ENCODE data around the gene MYO16.

MYO16 gene

DNA sequence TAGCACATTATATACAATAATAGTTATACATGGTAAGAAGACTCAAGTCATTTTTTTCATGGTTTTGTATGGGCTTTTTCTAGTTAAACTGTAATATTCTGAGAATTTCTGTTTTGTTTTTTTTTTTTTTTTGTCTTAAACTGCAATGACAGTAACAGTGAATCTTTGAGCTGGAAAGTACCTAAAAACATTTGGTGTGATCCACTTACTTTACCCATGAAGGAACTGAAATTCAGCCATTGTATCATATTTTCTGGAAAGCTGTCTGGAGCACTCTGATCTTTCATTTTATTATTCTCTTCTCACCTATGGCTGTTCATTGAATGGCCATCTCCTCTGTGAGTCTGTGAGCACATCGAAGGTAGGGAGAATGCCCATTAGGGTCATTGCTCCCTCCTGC, 37.8 kb downstream of the MYO16 start:
- no peak for DNase-seq

DNA sequence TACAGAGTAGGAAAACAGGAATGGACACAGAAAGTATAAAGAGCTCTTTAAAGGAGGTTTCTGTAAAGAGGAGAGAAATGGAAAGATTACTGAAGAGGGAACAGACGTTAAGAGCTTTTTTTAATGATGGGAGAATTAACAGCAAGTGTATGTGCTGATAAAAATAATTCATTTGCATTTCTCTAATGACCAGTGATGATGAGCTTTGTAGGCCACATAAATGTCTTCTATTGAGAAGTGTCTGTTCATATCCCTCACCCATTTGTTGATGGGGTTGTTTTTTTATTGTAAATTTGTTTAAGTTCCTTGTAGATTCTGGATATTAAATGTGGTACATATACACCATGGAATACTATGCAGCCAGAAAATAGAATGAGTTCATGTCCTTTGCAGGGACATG, 40.0 kb downstream of the MYO16 start:
- DNase-seq, result no peak

DNA sequence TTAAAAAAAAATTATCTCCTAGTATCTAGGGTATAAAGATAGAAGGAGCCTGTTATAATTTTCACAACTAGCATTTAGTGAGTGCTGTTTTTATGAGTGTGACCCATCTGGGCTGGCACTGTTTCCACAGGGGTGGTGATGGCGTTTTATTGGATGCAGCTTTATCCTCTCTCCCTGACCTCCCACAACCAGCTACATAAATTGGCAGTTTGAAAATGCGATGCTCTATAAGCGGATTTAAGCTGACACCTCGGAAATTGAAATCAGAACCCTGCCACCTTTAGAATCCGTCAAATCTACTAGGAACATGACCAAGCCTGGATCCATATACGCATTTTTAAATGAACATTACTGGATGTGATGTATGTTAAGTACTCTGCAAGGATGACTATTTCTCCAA, 44.9 kb downstream of the MYO16 start:
- DNase-seq, result no peak

DNA sequence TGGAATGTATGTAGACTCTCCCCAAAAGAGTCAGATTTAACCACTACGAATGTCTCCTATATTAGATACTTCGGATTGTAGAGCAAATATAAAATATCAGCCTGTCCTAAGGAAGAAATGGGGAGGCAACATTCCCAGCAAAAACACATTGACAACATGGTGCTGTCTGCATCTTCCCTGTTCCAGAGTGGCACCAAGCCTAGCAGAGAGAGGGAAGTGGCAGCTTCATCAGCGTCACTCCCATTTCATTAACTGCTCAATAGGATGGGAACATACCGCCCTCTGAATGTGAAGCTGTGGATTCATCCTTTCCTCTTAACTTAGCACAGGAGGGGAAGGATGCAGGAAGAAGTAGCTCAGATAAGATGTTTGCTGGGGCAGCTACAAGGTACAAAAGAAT, 45.4 kb downstream of the MYO16 start:
- DNase-seq, result no peak

DNA sequence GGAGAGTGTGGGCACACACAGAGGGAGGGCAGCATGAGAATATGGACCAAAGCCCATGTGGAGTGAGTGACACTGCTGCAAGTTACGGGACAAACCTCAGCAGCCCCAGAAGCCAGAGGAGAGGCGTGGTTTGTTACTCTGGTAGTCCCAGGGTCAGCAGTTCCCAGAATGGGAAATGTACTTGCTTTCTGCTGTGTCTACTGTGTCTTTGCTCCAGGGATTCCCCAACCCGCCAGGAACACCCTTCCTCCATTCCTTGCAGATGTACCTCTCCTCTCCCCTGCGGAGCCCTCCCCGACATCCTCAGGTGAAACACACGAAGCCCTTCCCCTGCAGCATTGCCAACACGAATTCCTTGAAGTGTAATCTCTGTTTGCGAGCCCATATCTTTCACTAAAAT, 47.2 kb downstream of the MYO16 start:
- no peak for DNase-seq

DNA sequence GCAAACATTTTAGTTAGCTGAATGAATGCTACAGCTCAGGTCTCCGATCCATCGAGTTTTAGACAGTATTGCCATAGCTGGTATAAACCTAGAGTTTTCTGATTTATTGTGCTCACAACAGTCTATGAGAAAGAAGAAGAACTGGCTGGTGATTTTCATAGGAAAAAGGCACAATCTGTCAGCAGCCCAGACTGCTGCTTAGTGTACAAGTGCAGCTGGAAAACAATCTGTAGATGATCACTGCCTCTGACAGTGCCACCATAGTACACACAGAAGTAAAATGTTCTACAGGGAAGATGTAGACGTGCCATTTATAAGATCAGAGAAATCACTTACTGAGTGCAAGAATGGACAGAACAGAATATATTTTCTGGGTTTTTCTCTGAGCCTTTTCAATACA, 48.4 kb downstream of the MYO16 start:
- DNase-seq, result no peak

DNA sequence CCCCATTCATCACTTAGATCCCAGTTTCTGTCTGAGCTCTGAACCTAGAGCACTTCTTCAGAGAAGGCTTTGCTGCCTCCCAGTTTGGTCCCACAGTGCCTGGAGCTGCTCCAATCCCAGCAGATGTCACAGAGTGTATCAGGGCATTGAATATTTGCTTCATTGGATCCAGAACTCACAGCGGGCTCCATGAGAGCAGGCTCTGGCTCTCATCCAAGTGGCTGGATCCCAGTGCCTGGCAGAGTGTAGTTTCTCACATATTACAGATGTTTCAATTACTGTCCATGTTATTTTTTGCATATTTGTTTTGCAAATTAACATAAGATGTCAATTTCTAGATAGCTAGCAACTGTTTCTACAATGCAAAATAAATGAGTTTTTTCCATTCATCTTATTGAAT, 50.6 kb downstream of the MYO16 start:
- DNase-seq, result no peak

DNA sequence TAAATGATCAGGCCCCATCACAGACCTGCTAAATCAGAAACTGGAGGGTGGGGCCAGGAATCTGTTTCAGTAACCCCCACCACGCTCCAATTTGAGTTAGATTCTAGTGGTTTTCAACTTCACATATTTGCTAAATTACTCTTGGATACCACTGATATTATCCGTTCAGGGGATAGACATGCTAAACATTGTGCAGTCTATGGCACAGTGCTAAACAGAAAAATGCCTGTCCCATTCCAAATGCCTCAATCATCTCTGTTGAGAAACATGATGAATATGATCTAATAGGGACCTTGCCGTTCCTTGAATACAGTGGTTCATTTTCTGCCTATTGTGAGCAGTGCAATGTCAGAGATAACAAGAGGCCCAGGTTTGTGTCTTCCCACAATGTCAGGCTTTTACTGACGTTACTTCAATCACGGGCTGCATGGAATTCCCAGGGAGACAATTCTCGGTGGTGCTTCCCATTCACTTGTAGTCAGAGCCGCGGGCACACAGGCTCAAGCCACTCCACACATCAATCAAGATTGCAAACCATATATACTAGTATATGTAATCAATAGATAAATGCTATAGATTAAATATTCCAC, 52.7 kb downstream of the MYO16 start:
- DNase-seq, result no peak

DNA sequence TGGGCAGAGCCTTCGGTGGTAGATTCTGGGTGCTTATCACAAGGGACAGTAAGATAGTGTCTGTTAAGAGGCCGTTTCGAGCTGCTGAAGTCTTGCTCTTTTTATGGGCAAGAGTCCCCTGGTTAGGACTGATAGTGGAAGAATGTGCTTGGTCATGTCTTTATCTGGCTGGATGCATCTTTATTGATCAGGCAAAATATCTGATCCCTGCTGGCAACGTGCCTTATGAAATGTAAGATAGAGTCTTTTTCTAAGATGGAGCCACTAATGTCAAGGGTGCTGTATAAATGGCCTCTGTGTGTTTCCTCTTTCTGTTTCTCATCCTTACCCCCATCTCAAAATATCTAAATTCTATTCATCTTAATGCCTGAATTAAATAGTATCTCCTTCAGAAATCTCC, 53.3 kb downstream of the MYO16 start:
- no peak for DNase-seq

DNA sequence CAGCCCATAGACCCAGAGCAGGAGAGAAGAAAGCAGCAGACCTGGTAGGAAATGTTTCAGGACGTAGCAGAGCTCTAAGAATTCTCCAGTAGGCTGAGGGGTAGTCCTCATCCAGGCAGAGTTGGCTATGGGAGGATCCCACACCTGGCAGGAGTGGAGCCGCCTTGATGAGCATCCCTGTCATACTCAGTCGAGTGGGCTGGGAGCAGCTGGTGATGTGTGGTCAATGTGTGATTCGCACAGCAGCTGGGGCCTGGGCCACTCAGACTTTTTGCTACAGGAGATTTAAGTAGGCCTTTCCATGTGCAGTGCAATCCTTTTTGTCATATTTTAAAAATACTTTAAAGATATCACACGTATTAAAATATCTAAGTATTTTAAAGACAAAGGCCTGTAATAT, 56.6 kb downstream of the MYO16 start:
- no peak for DNase-seq

DNA sequence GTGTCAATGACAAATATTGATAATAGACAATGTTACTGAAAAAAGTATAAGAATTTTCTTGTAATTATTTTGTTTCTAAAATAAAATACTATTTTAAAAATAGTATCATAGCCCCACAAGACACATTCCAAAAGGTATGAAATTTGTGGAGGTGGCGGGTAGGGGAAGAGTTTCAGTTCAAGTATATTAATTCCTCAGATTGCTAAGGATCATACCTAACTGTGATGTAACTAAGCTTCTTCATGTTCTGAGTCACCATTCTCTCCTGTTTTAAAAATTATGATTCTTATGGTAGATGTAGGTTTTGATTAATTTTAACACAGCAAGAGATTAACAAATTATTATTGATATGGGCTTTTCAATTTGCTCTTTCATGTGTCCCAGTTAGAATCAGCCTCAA, 61.3 kb downstream of the MYO16 start:
- DNase-seq, result no peak

DNA sequence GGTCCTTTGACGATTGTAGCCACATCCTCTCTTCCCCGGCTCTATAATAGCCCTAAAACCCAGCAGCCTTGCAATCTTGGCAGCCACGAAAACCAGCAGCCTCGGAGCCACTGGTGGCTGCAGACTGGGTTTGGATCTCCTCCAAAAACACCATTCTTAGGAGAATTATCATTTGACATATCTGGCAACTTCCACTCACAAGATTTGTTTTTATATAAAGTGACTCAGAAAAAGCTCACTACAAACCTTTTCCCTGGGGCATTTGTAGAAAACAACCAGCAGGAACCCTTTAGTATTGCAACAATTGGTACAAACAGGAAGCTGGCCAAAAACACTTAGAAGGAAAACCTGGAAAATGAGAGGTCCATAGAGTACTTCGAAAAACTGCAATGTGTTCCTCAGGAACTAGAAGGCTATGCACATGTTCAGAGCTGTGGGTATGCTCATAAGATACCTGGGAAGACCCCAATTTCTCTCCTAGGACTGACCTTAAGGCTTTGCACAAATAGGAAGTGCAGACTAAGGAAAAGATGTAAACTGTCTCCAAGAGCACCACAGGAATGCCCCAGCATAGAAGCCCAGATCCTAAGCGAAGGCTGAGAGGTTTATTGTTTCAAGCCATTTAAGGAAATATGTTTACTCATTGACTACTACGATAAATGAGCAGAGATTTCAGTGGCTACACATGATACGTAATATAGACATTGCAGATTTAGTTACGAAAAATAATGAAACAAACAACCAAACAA, 71.2 kb downstream of the MYO16 start:
- no peak for DNase-seq

DNA sequence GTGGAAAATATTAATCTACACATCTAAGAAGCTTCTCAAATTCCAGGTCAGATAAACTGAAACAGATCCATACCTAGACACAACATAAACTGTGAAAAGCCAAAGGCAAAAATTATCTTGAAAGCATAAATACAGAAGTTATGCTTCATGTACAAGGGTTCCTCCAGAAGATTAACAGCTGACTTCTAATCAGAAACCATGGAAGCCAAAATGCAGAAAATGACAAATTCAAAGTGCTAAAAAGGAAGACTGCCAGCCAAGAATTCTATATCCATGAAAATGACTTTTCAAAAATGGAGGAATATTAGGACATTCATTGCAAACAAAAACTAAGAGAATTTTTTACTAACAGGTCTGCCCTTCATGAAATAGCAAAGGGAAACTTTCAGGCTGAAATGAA, 72.8 kb downstream of the MYO16 start:
- no peak for DNase-seq

DNA sequence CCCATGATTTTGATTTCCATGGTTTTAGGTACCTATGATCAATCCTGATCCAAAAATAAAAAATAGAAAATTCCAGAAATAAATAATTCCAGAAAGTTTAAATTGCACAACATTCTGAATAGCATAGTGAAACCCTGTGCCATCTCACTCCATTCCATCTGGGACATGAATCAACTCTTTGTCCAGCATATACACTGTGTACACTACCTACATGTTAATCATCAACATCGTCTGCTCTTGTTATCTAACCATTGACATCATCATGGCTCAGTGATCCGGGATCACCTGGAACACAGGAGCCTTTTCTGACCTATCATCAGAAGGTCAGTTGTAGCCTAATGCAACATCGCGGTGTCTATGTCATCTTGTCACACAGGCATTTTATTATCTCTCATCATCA, 75.6 kb downstream of the MYO16 start:
- DNase-seq, result no peak

DNA sequence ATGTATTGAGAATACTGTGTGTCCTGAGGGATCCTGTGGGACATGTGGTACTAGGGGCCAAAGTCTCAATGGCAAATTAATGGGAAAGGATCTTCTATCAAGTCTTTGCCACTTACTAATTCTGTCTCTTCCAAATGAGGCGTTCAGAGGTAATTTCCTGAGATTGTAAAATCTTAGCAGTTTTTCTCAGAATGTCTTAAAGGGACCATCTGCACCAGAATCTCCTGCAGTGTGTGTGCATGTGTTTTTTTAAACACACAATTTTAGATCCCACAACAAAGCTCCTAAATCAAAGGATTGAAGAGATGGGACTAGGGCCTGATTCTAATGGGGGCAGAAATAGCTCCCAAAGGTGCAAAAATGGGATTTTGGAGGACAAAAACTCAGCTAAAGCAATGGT, 78.2 kb downstream of the MYO16 start:
- DNase-seq, result no peak

DNA sequence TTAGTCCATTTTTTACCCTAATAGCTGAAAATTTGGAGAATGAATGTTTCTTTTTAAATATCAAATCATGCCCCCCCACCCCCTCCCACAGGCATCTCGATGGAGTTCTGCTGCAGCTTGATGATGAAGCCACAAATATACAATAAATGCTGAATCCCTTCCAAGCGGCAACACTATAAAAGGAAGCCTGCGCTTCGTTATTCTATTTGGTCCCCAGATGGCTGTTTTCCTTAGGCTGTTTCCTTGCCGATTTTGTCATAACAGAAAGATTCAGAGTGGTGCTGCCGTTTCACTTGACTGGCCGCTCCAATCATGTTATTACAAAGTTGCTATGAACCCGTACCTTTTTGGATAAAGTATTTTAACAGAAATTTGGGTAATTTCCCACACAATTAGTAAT, 79.5 kb downstream of the MYO16 start:
- no peak for DNase-seq

DNA sequence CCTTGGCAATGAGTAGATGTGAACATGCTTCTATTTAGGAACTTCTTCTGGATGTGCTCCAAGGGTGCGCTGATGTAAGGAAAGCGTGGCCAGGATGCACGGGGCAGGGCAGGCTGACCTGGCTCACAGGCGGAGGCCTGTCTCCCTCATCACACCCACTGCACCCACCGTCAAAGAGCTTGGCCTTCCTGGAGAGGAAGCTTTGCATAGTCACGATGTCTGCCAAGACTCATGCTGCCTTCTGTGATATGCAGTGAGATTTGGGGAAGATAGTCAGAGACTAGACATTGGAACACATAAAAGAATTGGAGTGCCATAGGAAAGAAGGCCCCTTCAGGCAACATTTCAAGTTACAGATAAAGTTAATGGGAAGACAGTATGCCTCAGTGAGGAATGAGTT, 82.0 kb downstream of the MYO16 start:
- DNase-seq, result no peak

DNA sequence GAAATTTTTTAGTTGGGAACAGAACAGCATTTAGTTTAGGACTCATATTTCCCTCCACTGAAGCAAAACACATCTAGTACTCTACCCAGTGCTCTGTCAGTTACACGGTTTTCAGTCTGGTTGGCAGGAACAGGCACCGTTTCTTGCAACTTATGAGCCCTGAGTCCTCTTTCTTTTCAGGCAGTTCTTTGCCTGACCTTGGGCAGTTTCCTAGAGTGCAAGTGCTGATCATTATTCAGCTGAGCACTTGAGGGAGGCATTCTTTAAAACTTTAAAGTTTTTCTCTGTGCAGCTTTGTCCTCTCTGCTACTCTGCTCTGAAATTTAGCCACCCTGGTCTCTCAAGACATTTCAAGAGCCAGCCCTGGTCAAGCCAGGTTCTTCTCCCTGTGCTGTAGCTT, 96.1 kb downstream of the MYO16 start:
- no peak for DNase-seq

DNA sequence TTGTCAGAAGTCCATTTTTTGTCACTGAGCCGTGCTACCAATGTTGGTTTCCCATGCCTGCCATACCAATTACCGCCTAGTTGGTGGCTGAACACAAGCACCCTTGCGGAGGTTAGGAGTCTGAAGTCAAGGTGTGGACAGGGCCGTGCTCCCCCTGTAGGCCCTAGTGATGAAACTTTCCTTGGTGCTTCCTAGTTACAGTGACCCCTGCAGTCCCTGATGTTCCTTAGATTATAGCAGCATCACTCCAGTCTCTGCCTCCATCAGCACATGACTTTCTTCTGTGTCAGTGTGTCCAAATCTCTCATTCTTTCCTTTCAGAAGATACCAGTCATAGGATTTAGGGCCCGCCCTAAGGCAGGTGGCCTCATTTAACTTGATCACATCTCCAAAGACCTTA, 99.0 kb downstream of the MYO16 start:
- DNase-seq, result no peak

DNA sequence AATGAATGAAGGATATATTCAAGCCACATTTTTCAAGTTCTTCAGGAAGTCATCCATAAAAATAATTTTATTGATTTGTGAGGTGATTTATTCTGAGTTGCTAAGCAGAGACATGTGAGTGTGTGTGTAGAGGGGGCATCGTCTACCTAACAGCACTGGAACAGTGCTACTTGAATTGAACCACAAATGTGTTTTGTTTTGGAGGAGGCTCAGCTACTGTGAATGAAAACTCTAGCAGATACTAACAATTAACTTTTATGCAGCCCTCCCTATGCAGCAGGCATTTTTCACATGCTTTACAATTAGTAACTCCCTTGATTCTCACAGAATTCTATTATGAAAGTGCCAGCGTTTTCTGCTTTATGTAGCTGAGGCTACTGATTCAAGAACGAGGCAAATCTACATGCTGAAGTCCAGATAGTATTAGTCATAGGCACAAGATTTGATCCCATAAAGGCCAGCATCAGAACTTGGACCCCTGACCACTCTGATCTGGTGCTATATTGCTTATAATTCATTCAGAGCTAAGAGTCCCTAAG, 103.7 kb downstream of the MYO16 start:
- DNase-seq, result no peak

DNA sequence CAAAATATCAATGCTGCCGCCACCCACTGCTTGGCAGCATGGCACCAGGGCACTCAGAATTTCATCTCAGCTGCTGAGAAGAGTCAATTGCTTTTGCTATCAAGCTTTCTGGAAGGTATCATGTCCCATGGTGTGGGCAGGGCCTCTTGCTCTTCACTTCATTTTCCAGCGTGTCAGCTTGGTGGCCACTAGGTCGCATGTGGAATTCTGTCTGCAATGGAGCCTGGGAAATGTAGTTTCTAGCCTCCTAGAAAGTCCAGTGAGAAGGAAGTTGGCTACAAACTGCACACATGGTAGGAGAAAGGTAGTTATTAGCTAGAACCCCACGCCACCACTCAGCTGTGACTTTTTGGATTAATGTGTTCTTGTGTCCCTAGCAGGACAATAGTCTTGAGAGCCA, 105.3 kb downstream of the MYO16 start:
- DNase-seq, result no peak

DNA sequence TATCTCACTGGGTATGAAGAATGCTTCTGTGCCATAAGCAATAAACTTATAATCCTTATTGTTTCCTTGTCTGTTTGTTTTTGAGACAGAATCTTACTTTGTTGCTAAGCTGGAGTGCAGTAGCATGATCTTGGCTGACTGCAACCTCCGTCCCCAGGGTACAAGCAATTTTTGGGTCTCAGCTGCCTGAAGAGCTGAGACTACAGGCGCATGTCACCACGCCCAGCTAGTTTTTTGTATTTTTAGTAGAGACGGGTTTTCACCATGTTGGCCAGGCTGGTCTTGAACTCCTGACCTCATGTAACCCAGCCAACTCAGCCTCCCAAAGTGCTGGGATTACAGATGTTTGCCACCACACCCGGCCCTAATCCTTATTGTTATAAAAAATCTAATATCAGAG, 112.5 kb downstream of the MYO16 start:
- no peak for DNase-seq

DNA sequence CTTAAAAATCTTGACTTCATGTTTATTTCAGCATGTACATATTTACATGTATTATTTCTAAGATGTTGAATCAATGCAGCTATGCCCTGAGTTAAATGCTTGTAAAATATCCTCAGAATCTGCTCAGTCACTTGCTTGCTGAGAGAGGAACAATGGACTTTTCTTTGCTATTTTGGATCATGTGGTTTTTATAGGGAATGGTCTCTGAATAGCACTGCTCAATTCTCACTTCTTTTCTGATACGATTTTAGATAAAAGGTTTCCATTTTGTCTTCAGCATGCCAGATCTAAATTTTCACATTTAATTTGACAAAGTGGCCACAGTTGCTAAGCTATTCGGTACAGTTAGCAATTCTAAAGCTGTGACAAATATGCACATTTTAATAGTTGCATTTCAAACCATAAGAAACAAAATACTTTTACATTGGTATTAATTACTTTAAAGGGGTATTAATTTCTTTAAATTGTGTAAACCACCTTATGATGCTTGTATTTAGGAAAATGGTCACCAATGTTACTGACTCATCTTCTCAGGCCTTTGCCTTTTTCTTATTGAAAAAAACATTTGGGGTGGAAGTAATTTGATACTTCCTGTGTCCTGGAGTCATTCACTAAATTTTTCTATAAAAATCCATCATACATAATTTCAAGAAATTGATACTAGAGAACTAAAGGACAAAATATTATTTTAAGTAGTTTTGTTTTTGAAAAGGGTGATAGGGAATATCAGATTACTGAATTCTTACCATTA, 113.5 kb downstream of the MYO16 start:
- DNase-seq, result no peak

DNA sequence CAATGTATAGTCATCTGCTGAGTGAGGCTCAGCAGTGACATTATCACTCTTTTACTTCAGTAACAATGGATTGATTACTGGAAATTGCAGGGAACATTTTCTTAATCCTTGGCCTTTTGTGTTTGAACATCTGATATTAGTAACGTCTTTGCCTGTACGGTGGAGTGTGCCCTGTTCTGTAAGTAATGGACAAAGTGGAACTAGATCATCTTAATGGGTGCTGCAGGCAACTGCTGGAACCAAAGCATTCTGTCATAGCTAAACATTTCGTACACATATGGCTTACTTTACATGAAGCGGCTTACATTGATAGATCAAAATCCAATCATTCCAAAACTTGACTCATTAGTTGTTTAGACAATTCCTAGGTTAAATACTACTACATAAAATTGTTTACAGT, 114.1 kb downstream of the MYO16 start:
- no peak for DNase-seq
